GM10266 (cell line): ENCODE measurements around the gene MIOS.

Experiments used
- DNase-seq: peaks from one replicate; pipeline ENCODE4 v3.0.0; 2012; ENCODE audit errors: extremely low spot score
- TF ChIP-seq, protein P1 (sequence below): IDR thresholded peaks from 2 replicates; pipeline ENCODE4 v1.5.1; 2012; ENCODE audit warnings: mild to moderate bottlenecking, low read depth; ENCODE audit not compliant: control insufficient read depth, insufficient read depth; ENCODE audit errors: missing control alignments

MIOS gene

DNA sequence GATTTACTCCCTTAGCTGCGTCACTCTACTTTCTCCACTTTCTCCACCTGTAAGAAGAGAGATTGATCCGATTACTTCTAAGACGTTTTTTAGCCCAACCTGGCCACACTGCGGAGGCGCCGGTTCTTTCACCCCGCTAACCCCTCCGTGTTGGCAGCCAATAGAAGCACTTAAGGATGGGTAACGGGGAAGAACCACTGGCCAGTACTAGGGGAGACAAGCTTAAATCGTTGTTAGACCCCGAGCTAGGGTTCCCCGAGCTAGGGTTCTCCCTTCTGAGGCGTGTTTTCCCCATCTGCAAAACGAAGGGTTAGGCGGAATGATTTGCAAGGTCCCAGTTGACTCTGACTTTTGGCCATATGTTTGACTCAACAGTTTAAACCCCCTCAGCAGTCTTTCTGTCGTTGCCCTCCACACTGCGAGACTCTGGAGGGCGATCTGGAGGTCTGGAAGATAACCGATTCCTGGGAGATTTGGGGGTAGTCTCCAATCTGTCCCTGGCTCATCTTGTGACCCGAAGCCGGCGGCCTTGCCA is 74.5 kb downstream of the MIOS start:
- TF ChIP-seq, protein P1, sequence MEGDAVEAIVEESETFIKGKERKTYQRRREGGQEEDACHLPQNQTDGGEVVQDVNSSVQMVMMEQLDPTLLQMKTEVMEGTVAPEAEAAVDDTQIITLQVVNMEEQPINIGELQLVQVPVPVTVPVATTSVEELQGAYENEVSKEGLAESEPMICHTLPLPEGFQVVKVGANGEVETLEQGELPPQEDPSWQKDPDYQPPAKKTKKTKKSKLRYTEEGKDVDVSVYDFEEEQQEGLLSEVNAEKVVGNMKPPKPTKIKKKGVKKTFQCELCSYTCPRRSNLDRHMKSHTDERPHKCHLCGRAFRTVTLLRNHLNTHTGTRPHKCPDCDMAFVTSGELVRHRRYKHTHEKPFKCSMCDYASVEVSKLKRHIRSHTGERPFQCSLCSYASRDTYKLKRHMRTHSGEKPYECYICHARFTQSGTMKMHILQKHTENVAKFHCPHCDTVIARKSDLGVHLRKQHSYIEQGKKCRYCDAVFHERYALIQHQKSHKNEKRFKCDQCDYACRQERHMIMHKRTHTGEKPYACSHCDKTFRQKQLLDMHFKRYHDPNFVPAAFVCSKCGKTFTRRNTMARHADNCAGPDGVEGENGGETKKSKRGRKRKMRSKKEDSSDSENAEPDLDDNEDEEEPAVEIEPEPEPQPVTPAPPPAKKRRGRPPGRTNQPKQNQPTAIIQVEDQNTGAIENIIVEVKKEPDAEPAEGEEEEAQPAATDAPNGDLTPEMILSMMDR, result no peak
- DNase-seq, result no peak

DNA sequence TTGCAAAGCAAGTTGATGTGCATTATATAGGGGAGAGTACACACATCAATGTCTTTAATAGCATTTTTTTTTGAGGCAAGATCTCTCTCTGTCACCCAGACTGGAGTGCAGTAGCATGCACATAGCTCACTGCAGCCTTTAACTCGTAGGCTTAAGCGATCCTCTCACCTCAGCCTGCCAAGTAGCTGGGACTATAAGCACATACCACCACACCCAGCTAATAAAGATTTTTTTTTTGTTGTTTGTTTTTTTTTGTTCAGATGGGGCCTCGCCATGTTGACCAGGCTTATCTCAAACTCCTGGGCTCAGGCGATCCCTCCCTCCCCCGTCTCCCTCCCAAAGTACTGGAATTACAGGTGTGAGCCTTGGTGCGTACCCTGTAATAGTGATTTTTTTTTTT is 75.4 kb downstream of the MIOS start:
- no peak for DNase-seq
- TF ChIP-seq, protein P1, result no peak

DNA sequence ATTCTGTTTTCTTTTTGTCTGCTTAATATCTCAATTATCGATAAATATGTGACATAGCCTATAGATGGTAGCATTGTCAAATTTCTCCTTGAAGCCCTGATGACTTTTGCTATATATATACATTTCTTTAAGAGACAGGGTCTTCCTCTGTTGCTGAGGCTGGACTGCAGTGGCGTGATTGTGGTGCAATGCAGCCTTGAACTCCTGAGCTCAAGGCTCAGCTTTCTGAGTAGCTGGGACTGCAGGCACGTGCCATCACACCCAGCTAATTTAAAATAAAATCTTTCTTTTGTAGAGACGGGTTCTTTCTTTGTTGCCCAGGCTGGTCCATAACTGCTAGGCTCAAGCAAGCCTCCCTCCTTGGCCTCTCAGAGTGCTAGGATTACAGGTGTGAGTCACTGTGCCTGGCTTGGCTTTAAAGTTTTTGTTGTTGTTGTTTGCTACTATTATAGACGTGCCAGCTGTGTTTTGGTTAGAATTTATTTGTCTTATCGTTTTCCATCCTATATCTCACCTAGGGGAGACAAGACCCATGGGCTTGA is 80.9 kb downstream of the MIOS start:
- TF ChIP-seq, protein P1, result no peak
- DNase-seq, result no peak

DNA sequence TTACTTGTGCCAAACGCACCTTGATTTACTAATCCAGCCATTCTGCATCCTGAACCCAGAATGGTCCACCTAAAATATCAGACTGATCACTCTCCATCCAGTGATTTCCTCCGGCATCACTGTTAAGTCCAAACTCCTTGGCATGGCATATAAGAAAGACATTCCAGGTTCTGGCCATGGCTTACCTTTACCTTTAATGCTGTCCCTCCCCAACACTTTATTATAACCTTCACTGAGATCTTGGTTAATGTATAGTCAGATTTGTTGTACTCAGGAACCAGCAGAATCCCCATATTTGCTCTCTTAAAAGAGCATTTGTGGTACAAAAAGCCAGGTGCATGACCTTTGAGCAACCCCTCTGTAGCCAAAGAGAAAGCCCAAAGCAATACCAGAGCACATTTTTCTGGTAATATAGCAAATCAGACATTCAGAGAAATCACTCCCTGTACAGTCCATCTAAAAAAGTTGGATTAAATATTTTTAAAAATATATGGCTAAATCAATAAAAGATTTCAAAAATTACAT is 84.1 kb downstream of the MIOS start:
- DNase-seq, result no peak
- TF ChIP-seq, protein P1, result no peak

DNA sequence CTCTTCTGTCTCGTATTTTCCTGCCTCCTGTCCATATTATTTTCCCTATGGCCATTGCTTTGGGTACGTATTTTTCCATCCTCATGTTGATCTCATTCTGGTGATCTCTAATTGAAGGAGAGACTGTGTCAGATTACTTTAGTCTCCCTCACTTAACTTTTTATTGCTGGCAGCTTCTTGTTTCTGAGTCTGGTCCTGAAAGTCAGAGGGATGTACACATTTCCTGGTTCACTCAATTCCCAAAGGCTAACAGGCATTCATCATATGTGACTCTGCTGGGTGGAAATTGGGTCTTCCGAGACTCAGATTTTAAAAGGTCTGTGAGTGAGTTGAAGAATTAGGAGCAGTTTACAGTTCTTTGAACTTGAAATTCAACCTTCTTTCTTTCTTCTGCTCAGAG is 84.8 kb downstream of the MIOS start:
- no peak for DNase-seq
- TF ChIP-seq, protein P1, result no peak

DNA sequence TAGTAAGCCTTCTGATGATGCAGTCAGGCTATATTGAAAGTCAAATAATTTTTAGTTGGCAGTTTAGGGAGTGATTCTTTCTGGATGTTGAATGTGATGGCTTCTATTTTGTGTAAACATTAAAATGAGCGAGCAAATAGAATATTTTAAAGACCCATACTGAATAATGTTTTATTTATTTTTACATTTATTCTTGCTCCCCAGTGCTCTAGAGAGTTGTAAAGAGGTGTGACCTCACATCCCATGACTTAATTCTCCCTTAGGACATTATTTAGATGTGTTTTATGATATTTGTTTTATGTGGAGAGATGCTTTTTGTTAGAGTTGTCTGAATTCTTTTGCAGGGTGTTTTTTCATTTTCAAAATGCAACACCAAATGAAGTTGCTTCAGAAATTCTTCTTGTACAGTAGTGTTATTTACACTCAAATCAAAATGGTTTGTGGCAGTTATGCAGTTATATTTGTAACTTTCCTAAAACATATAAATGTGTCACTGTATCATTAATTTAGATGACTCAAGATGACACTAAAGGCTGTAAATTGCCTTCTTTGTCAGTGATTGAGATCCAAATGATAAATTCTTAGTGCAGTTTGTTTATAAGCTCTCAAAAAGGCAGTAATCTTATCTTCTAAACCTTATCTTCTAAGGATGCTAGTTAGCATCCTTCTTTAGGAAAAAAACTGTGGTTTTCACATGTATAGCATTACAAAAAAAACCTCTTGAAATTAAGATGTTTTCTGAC is 86.3 kb downstream of the MIOS start:
- no peak for DNase-seq
- TF ChIP-seq, protein P1, result no peak

DNA sequence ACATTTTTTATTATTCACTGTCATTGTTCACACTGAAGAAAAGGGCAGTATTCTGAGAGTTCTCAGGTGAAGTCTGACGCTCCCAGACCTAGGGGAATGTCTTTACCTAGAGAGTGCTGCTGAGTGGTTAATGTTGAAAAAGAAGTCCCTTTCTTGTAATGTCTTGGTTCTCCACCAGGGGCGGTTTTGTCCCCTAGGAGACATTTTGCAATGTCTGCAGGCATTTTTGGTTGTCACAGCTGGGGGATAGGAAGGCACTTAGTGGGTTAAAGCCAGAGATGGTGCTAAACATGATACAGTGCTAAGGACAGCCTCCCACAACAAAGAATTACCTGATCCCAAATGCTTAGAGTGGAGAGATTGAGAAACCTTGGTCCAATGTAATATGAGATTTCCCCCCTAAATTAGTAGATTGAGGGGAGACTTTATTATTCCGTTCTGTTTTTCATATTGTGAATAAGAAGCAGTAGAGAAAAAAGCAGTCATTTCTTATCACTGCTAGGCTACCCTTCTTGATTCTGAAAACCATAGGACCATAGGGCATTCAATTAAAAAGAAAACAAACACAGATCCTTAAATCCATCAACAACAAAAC is 87.0 kb downstream of the MIOS start:
- DNase-seq, result no peak
- TF ChIP-seq, protein P1, result peak; percentile 27
